ENCODE measurements around the gene GLTP.
"Not testable (repeated sequence)": the region's sequence is repeated elsewhere in the genome, so short reads cannot be mapped to it uniquely, and the experiment has no call there.

Gene GLTP, protein sequence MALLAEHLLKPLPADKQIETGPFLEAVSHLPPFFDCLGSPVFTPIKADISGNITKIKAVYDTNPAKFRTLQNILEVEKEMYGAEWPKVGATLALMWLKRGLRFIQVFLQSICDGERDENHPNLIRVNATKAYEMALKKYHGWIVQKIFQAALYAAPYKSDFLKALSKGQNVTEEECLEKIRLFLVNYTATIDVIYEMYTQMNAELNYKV

DNA sequence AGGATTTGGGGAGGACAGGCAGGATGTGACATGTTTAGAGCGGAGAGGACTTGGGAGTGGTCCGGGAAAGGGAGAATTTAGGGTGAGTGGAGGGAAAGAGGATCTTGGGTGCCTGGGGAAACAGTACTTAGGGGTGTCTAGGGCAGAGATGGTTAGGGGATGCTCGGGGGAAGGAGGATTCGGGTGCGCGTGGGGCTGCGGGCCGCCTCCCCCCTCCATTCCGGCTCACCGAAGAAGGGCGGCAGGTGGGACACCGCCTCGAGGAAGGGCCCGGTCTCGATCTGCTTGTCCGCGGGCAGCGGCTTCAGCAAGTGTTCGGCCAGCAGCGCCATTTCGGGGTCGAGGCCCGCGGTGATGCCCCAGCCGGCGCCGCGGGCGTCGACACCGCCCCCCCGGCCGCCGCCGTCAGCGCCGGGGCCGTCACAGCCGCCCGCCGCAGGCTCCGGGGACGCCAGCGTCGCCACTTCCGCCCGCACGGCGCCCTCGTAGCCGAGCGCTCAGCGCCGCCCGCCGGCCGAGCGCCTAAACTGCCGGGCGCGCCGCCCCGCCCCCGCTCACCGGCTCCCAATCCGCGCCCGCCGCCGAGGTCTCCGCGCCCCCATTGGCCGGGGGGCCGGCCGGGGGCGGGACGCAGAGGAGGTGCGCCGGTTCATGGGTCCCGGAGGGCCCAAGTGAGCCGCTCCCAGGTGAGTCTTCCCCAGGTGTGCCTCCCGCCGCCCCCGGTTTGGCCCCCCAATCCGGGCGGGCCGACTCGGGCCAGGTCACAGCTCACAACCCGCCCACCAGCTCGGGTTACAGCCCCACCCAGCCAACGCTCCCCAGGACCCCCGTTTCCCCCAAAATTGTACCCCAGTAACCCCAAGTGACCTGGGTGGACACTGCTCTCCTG is at the start of gene GLTP:
TSS of gene GLTP (minus strand) at position 499 of the 889 bp plus-strand sequence. CDS start at position 332, 167 bp downstream.
- peak within 1 kb of the TSS; percentile 66 for H3K4me3 ChIP-seq (replicated peaks; ENCODE audit: low read depth, low read length)
- TF ChIP-seq, protein P1, sequence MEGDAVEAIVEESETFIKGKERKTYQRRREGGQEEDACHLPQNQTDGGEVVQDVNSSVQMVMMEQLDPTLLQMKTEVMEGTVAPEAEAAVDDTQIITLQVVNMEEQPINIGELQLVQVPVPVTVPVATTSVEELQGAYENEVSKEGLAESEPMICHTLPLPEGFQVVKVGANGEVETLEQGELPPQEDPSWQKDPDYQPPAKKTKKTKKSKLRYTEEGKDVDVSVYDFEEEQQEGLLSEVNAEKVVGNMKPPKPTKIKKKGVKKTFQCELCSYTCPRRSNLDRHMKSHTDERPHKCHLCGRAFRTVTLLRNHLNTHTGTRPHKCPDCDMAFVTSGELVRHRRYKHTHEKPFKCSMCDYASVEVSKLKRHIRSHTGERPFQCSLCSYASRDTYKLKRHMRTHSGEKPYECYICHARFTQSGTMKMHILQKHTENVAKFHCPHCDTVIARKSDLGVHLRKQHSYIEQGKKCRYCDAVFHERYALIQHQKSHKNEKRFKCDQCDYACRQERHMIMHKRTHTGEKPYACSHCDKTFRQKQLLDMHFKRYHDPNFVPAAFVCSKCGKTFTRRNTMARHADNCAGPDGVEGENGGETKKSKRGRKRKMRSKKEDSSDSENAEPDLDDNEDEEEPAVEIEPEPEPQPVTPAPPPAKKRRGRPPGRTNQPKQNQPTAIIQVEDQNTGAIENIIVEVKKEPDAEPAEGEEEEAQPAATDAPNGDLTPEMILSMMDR (IDR thresholded peaks at IDR 0.05; ENCODE audit: low read depth, low read length, missing control alignments): no peak
- DNase-seq (ENCODE audit: extremely low read depth, low read depth): no peak

DNA sequence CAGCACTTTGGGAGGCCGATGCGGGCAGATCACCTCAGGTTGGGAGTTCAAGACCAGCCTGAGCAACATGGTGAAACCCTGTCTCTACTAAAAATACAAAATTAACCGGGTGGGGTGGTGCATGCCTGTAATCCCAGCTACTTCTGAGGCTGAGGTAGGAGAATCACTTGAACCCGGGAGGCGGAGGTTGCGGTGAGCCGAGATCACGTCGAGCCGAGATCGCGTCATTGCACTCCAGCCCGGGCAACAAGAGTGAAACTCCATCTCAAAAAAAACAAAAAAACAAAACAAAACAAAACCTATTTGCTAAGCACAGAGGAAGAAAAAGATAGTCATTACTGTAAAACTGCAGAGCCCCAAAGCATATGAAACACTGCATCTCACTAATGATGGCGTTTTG is 49.0 kb upstream of the GLTP start:
- not testable (repeated sequence) for DNase-seq (ENCODE audit: extremely low read depth, low read depth); H3K4me3 ChIP-seq (replicated peaks; ENCODE audit: low read depth, low read length)

DNA sequence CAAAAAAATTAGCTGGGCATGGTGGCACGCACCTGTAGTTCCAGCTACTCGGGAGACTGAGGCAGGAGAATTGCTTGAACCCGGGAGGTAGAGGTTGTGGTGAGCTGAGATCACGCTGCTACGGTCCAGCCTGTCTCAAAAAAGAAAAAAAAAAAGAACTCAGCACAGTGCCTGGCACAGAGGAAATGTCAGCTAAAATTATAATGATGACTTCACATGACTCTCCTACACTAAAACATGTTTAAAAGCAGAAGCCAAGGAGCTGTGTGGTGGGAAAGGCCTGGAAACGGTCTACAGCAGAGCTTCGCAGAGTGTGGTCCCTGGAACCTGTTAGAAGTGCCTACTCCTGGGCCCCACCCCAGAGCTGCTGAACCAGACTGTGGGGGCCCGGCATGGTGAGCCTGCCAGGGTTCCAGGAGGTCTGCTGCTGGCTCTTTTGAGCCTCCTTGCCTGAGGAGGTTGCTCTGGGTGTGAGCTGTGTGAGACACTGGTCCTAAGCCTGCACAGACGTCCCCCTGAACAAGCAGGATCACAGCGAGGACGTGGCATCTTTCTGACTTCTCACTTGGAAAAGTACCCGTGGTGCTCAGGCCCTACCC is 47.8 kb upstream of the GLTP start:
- no peak for DNase-seq (ENCODE audit: extremely low read depth, low read depth)
- TF ChIP-seq, protein P1 (IDR thresholded peaks at IDR 0.05; ENCODE audit: low read depth, low read length, missing control alignments): no peak
- no peak overlapping the region for H3K4me3 ChIP-seq (replicated peaks; ENCODE audit: low read depth, low read length)

DNA sequence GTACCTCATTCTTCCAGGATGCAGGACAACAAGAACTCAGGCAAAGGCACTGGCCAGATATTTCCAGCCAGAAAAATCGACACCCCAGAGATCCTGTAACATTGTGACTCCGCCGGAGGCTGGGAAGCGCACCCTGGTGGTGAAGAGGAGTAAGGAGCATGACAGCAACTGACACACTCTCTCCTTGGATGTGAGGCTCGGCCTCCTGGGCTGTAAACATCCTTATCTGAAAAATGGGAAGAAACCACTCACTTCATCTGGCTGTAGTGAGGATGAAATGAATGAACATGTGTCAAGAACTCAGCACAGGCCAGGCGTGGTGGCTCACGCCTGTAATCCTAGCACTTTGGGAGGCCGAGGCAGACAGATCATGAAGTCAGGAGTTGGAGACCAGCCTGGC is 47.3 kb upstream of the GLTP start:
- TF ChIP-seq, protein P1 (IDR thresholded peaks at IDR 0.05; ENCODE audit: low read depth, low read length, missing control alignments): peak; percentile 84
- DNase-seq (ENCODE audit: extremely low read depth, low read depth): no peak
- no peak overlapping the region for H3K4me3 ChIP-seq (replicated peaks; ENCODE audit: low read depth, low read length)

DNA sequence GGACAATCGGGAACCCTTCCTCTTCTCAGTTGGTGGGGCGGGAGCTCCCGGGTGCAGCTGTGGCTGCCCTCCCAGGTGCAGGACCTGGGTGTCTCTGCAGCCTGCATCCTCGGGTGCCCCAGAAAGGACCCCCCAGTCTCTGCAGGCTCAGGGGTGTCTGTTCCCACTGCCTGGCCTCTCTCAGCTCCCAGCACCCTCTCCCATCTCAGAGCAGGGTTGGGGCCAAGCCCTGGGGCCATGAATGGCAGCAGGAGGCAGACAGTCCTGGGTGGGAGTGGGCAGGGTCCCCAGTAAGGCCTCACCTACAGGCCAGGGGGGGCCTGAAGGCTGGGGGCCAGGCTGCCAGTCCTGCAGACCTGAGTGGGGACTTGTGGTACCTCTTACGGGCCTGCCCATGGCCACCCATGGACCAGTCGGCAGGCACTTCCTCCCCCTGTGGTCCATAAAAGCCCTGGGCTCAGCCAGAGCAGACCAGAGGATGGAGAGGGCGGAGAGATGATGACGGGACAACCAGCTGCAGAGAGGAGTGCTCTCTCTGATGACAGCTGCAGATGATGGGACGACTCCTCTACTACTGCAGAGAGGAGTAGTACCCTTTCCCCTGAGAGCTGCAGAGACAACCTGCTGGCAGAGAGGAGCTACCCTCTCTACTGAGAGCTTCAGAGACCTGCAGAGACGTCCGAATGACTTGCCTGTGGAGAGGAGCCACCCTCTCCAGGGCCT is 46.3 kb upstream of the GLTP start:
- TF ChIP-seq, protein P1 (IDR thresholded peaks at IDR 0.05; ENCODE audit: low read depth, low read length, missing control alignments): no peak
- no peak for DNase-seq (ENCODE audit: extremely low read depth, low read depth)
- H3K4me3 ChIP-seq (replicated peaks; ENCODE audit: low read depth, low read length): no peak overlapping the region

DNA sequence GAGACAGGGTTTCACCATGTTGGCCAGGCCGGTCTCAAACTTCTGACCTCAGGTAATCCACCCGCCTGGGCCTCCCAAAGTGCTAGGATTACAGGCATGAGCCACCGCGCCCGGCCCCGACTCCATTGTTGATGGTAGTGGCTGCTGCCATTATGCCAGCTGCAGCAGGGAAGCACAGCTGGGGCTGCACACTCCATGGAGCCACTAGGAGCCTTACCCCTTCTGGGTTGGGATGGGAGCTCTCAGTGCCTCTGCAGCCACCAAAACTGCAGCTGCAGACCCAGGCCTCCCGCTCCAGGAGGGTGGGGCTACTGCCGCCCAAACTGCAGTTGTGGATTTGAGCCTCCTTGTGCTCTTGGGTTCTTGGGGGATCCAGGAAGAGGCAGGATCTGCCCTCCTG is 45.7 kb upstream of the GLTP start:
- no peak for DNase-seq (ENCODE audit: extremely low read depth, low read depth)
- H3K4me3 ChIP-seq (replicated peaks; ENCODE audit: low read depth, low read length): no peak overlapping the region
- TF ChIP-seq, protein P1 (IDR thresholded peaks at IDR 0.05; ENCODE audit: low read depth, low read length, missing control alignments): no peak
